HS-27A (cell line): ENCODE measurements around the gene C3orf80.
"Not testable (repeated sequence)": the region's sequence is repeated elsewhere in the genome, so short reads cannot be mapped to it uniquely, and the experiment has no call there.

Experiments used
- DNase-seq: peaks from one replicate; pipeline ENCODE4 v3.0.0-alpha.2; 2012; ENCODE audit warnings: low read depth, missing footprints

Gene C3orf80

GRCh38 chr3:160213191-160213590 is 12.0 kb upstream of the C3orf80 start:
- DNase-seq = no peak

GRCh38 chr3:160217675-160218074 is 7.5 kb upstream of the C3orf80 start:
- no peak for DNase-seq

- DNase-seq = no peak
Observed at GRCh38 chr3:160218136-160218535, 7.1 kb upstream of the C3orf80 start.

- DNase-seq = no peak
Observed at GRCh38 chr3:160220038-160220437, 5.2 kb upstream of the C3orf80 start.

GRCh38 chr3:160221019-160221418 is 4.2 kb upstream of the C3orf80 start:
- DNase-seq = no peak

GRCh38 chr3:160224256-160224655 is 966 bp upstream of the C3orf80 start:
- no peak for DNase-seq

GRCh38 chr3:160224811-160225175 is 429 bp upstream of the C3orf80 start:
- no peak for DNase-seq

GRCh38 chr3:160226026-160226907 is 1.0 kb downstream of the C3orf80 start:
- no peak for DNase-seq

GRCh38 chr3:160227419-160227818 is 2.2 kb downstream of the C3orf80 start:
- no peak for DNase-seq

GRCh38 chr3:160232014-160232413 is 6.8 kb downstream of the C3orf80 start:
- no peak for DNase-seq

GRCh38 chr3:160240719-160241118 is 15.5 kb downstream of the C3orf80 start:
- DNase-seq = not testable (repeated sequence)

- DNase-seq = no peak
Observed at GRCh38 chr3:160245261-160245800, 20.1 kb downstream of the C3orf80 start.

GRCh38 chr3:160247766-160248165 is 22.5 kb downstream of the C3orf80 start:
- DNase-seq = no peak

- DNase-seq = no peak
Observed at GRCh38 chr3:160253298-160253697, 28.1 kb downstream of the C3orf80 start.

- no peak for DNase-seq
Observed at GRCh38 chr3:160257606-160258005, 32.4 kb downstream of the C3orf80 start.

GRCh38 chr3:160259589-160259988 is 34.4 kb downstream of the C3orf80 start:
- no peak for DNase-seq

GRCh38 chr3:160260587-160261270 is 35.5 kb downstream of the C3orf80 start:
- DNase-seq = no peak

- no peak for DNase-seq
Observed at GRCh38 chr3:160265088-160265487, 39.9 kb downstream of the C3orf80 start.
